Stimulated activated naive CD4-positive, alpha-beta T cell treated with Interleukin-2 at 50 U/mL for 16 hours (primary cell): ENCODE results near the gene METTL24.
"Not testable (repeated sequence)": the region's sequence is repeated elsewhere in the genome, so short reads cannot be mapped to it uniquely, and the experiment has no call there.

Experiments
- DNase-seq: peaks from one replicate; lab custom pipeline; 2025; lab: John Stamatoyannopoulos, UW

Gene METTL24

GRCh38 chr6:110310861-110311446 is 47.2 kb downstream of the METTL24 start:
- DNase-seq: no peak

- DNase-seq: not testable (repeated sequence)
These were observed 48.7 kb downstream of the METTL24 start for GRCh38 chr6:110309432-110309831.

- DNase-seq: no peak
These were observed 50.8 kb downstream of the METTL24 start for GRCh38 chr6:110307368-110307767.

GRCh38 chr6:110305832-110306231 is 52.3 kb downstream of the METTL24 start:
- not testable (repeated sequence) for DNase-seq

GRCh38 chr6:110303692-110304091 is 54.5 kb downstream of the METTL24 start:
- not testable (repeated sequence) for DNase-seq

GRCh38 chr6:110298916-110299315 is 59.2 kb downstream of the METTL24 start:
- no peak for DNase-seq

GRCh38 chr6:110298411-110298810 is 59.7 kb downstream of the METTL24 start:
- no peak for DNase-seq

- DNase-seq: no peak
These were observed 61.7 kb downstream of the METTL24 start for GRCh38 chr6:110296241-110297025.

GRCh38 chr6:110295451-110296165 is 62.5 kb downstream of the METTL24 start:
- DNase-seq: no peak

GRCh38 chr6:110287462-110288341 is 70.4 kb downstream of the METTL24 start:
- no peak for DNase-seq

GRCh38 chr6:110285306-110286060 is 72.7 kb downstream of the METTL24 start:
- no peak for DNase-seq

GRCh38 chr6:110284855-110285254 is 73.3 kb downstream of the METTL24 start:
- no peak for DNase-seq

GRCh38 chr6:110283657-110284056 is 74.5 kb downstream of the METTL24 start:
- no peak for DNase-seq

- DNase-seq: no peak
These were observed 75.7 kb downstream of the METTL24 start for GRCh38 chr6:110282412-110282811.

- no peak for DNase-seq
These were observed 81.0 kb downstream of the METTL24 start for GRCh38 chr6:110277100-110277665.

- DNase-seq: not testable (repeated sequence)
These were observed 85.4 kb downstream of the METTL24 start for GRCh38 chr6:110272781-110273180.

GRCh38 chr6:110271732-110272022 is 86.5 kb downstream of the METTL24 start:
- DNase-seq: no peak

- no peak for DNase-seq
These were observed 88.0 kb downstream of the METTL24 start for GRCh38 chr6:110270165-110270564.

GRCh38 chr6:110269623-110270022 is 88.5 kb downstream of the METTL24 start:
- DNase-seq: no peak

GRCh38 chr6:110266996-110267395 is 91.2 kb downstream of the METTL24 start:
- DNase-seq: no peak

- DNase-seq: no peak
These were observed 92.9 kb downstream of the METTL24 start for GRCh38 chr6:110265273-110265672.
